Amniotic epithelial cell (primary cell): ENCODE data around the gene UXT.
"Not testable (repeated sequence)": the region's sequence is repeated elsewhere in the genome, so short reads cannot be mapped to it uniquely, and the experiment has no call there.

Experiments
- DNase-seq: peaks from one replicate; pipeline ENCODE4 v3.0.0-alpha.2; 2010; ENCODE audit warnings: low read depth

Gene UXT

DNA sequence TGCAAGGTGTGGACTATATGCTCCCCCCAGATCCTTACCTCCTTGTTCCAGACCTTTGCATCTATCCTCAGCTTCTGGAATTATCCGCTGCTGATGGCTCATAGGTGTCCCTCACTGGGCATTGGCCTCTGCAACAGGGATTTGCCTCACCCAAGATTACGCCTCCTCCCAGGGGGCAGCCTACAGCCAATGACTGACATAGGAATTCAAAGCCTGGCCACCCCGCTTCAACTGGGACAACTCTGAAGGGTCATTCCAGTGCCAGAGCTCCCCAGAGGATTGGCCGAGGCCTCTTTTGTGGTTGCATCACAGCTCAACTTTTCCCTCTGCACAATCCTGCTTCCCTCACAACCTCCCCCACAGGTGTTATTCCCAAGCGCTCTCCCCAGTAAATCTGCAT is 44.4 kb downstream of the UXT start:
- DNase-seq, result no peak

GRCh38 chrX:47613082-47613481 is 45.9 kb downstream of the UXT start:
- no peak for DNase-seq

DNA sequence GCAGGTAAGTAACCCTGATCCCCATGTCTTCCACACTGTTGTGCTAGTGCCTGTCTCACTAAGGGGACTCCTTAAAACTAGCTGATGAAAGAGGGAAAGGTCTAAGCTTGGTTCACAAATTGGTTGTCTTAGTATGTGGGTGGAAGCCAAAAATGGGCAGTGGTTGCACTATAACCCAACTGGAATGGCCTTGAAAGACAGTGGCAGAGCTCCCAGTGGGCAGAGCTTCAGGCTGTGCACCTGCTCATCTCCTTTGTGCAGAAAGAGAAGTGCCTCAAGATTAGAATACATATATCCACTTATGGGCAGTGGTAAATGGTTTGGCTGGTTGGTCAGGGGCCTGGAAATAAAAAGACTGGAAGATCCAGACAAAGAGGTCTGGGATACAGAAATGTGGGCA is 46.6 kb downstream of the UXT start:
- DNase-seq, result no peak

DNA sequence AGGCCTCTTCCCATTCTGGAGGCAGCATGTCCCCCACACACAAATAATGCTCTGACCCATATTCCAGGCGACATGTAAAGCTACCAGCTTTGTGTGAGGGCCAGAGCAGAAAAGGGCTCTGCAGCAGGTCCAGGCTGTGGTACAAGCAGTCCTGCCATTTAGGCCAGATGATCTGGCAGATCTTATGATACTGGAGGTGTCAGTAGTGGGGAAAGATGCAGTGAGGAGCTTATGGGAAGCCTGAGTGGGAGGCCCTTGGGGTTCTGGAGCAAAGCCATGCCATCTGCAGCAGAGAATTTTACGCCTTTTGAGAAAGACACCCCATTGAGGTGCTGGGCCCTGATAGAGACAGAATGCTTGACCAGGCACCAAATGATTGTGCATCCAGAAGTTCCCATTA is 47.1 kb downstream of the UXT start:
- no peak for DNase-seq

DNA sequence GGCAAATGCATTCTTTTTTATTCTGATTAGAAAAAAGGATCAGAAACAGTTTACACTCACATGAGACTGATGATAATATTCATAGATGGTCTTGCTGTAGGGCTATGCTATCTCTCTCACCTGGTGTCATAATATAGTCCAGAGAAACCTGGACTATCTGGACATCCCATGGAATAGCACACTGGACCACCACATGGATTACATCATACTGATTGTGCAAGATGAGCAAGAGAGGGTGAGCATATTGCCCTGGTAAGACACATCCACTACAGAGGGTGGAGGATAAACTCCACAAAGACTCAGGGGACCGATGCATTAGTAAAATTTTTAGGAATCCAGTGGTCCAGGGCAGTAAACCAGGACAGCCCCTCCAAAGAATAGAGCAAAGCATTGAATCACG is 47.5 kb downstream of the UXT start:
- DNase-seq, result peak; percentile 38

DNA sequence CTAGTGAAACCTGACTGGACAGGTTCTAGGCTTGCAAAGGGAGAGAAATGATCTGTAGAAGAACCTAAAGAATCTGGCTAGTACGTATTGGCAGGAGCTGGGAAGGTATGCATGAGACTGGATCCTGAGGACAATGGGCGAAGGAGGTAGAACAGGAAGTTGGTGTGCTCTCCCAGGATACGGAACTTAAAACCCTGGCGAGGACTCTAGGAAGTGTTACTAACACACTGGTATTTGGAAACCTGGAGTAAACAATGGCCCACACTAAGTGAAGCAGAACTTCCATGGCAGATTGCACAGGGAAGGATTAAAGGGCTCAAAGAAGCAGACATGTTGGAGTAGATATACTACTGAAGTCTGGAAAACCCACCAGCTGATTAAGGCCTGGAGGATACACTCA is 48.5 kb downstream of the UXT start:
- no peak for DNase-seq

DNA sequence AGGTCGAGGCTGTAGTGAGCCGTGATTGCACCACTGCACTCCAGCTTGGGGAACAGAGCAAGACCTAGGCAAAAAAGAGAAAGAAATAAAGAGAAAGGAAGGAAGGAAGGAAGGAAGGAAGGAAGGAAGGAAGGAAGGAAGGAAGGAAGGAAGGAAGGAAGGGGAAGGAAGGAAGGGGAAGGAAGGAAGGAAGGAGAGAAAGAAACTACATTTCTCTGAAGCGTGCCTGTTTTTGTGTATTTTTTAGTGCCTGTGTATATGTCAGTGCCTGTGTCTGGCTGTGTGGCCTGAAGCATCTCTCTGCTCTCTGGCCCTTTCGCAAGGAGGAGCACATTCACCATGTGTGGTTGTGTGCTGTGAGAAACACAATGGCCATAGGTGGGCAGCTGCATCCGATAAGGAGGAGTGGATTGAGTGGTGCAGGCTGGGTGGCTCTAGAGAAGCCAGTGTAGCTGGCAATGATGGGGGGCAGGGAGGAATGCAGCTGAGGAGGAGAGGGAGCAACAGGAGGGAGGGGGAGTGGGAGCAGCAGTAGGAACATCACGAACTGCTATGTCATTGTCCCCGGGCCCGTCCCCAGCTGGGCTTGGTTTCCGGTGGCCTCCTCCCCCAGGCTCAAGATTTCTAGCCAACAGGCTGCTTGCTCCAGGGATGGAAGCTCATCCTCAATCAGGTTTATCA is 50.7 kb downstream of the UXT start:
- DNase-seq, result peak; percentile 17

DNA sequence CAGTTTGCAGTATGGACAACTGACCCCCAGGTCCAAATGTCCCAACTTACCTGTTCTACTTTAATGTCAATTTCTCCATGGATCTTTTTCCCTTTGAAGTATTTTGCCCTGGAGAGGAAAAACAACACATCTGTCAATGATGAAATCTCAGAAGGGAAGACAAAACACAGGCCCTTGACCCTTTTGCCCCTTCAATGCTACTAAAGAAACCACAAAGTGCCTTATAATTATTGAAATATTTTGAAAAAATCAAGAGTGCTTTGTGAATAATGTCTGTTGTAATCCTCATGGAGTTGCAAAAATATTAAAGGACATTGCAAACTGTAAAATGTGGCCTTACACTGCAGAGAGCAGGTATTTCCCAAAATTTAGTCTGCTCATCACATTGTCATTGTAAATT is 51.9 kb downstream of the UXT start:
- peak; percentile 78 for DNase-seq

DNA sequence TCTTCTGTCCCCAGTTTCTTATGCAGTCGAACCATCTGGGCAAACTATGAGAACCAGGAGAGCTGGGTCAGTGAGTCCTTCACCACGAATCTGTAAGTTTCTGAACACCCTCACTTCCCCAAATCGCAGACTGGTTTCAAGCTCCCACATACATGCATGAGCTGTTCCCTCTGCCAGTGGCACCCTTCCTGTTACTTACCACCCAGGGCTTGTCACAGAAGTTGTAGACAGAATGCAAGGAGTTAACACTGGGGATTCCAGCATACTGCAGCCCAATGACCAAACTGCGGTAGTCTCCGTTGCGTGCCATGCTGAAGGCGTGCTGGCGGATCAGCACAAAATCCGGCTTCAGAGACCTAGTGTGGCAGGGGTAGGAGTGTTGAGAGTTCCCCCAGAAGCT is 54.0 kb downstream of the UXT start:
- DNase-seq, result no peak

- not testable (repeated sequence) for DNase-seq
Measured at GRCh38 chrX:47603125-47603524, 55.9 kb downstream of the UXT start.
